Liver (tissue), 9 donors: ENCODE data around the gene S100A13. TPM values are rescaled to one million over a fixed set of nuclear protein-coding genes. Genes with fewer than 3 reads are reported as not detected.

Experiments used
- DNase-seq: peaks from one replicate; pipeline ENCODE4 v3.0.0-alpha.2; 2017; ENCODE audit warnings: low spot score
- H3K27ac ChIP-seq, 2 donors: one replicate each; pipeline ENCODE4 v1.7.0; 2013; ENCODE audit warnings: inconsistent platforms in 2 of 2, low read length in 2 of 2, control low read depth in 1 of 2, low read depth in 1 of 2, mild to moderate bottlenecking in 1 of 2
- H3K27me3 ChIP-seq, 4 donors: one replicate each; pipeline versions ENCODE4 v1.6.1 to v1.7.0; 2013; ENCODE audit warnings: low read length in 3 of 4, inconsistent platforms in 1 of 4, mild to moderate bottlenecking in 1 of 4, moderate library complexity in 1 of 4; ENCODE audit not compliant: control insufficient read depth in 4 of 4, insufficient read depth in 4 of 4
- H3K36me3 ChIP-seq, 4 donors: one replicate each; pipeline versions ENCODE4 v1.6.1 to v1.7.0; 2013; ENCODE audit warnings: low read length in 3 of 4, mild to moderate bottlenecking in 3 of 4, low read depth in 1 of 4, moderate library complexity in 1 of 4; ENCODE audit not compliant: control insufficient read depth in 4 of 4, insufficient read depth in 3 of 4
- H3K4me1 ChIP-seq, 4 donors: one replicate each; pipeline versions ENCODE4 v1.6.1 to v1.7.0; 2013; ENCODE audit warnings: low read length in 3 of 4, mild to moderate bottlenecking in 3 of 4, moderate library complexity in 1 of 4; ENCODE audit not compliant: control insufficient read depth in 4 of 4, insufficient read depth in 4 of 4
- H3K4me3 ChIP-seq, 3 donors: one replicate each; pipeline versions ENCODE4 v1.6.1 to v1.7.0; 2013; ENCODE audit warnings: low read length in 3 of 3, control low read depth in 1 of 3, low read depth in 1 of 3, mild to moderate bottlenecking in 1 of 3
- H3K9ac ChIP-seq, 2 donors: one replicate each; pipeline ENCODE4 v1.7.0; 2013; ENCODE audit warnings: low read length in 2 of 2, mild to moderate bottlenecking in 2 of 2, moderate library complexity in 2 of 2, control low read depth in 1 of 2, low read depth in 1 of 2
- H3K9me3 ChIP-seq, 4 donors: one replicate each; pipeline versions ENCODE4 v1.6.1 to v1.7.0; 2013; ENCODE audit warnings: low read length in 3 of 4; ENCODE audit not compliant: control insufficient read depth in 4 of 4
- ATF3 ChIP-seq: IDR thresholded peaks from 2 replicates; pipeline ENCODE4 v1.6.1; 2016; ENCODE audit warnings: antibody characterized with exemption
- CTCF ChIP-seq: fragments of 150-350 bp; IDR thresholded peaks from 2 replicates; pipeline ENCODE4 v1.5.1; 2017; ENCODE audit warnings: improper control_type of control experiment, low read depth, low read length; ENCODE audit not compliant: missing input control
- EGR1 ChIP-seq, 2 donors: IDR thresholded peaks; 2 replicates each; pipeline ENCODE4 v1.6.1; 2016 to 2018; ENCODE audit warnings: antibody characterized with exemption in 2 of 2, low read depth in 2 of 2
- FOXA1 ChIP-seq: IDR thresholded peaks from 2 replicates; pipeline ENCODE4 v1.6.1; 2016; ENCODE audit warnings: antibody characterized with exemption
- FOXA2 ChIP-seq: IDR thresholded peaks from 2 replicates; pipeline ENCODE4 v1.6.1; 2016; ENCODE audit warnings: antibody characterized with exemption
- GABPA ChIP-seq, 2 donors: IDR thresholded peaks in 1 of 2; conservative IDR thresholded peaks in 1 of 2; 2 replicates each; pipeline ENCODE4 v1.6.1; 2016; ENCODE audit warnings: antibody characterized with exemption in 2 of 2, mild to moderate bottlenecking in 1 of 2, moderate library complexity in 1 of 2
- HNF4A ChIP-seq, 2 donors: conservative IDR thresholded peaks; 2 replicates each; pipeline ENCODE4 v1.6.1; 2016; ENCODE audit warnings: antibody characterized with exemption in 2 of 2, mild to moderate bottlenecking in 2 of 2
- HNF4G ChIP-seq: IDR thresholded peaks from 2 replicates; pipeline ENCODE4 v1.6.1; 2016; ENCODE audit warnings: antibody characterized with exemption
- JUND ChIP-seq, 2 donors: IDR thresholded peaks; 2 replicates each; pipeline ENCODE4 v1.6.1; 2016; ENCODE audit warnings: antibody characterized with exemption in 2 of 2
- MAX ChIP-seq: IDR thresholded peaks from 2 replicates; pipeline ENCODE4 v1.6.1; 2016; ENCODE audit warnings: antibody characterized with exemption
- NR2F2 ChIP-seq: IDR thresholded peaks from 2 replicates; pipeline ENCODE4 v1.6.1; 2016; ENCODE audit warnings: antibody characterized with exemption
- RAD21 ChIP-seq, 2 donors: IDR thresholded peaks; 2 replicates each; pipeline ENCODE4 v1.6.1; 2016; ENCODE audit warnings: antibody characterized with exemption in 2 of 2, mild to moderate bottlenecking in 2 of 2
- REST ChIP-seq: IDR thresholded peaks from 2 replicates; pipeline ENCODE4 v1.6.1; 2016; ENCODE audit warnings: antibody characterized with exemption, mild to moderate bottlenecking
- RXRA ChIP-seq, 2 donors: IDR thresholded peaks; 2 replicates each; pipeline ENCODE4 v1.6.1; 2017 to 2018; ENCODE audit warnings: antibody characterized with exemption in 2 of 2, mild to moderate bottlenecking in 1 of 2
- SP1 ChIP-seq: IDR thresholded peaks from 2 replicates; pipeline ENCODE4 v1.6.1; 2018; ENCODE audit warnings: antibody characterized with exemption, mild to moderate bottlenecking
- TAF1 ChIP-seq: conservative IDR thresholded peaks from 2 replicates; pipeline ENCODE4 v1.6.1; 2016; ENCODE audit warnings: antibody characterized with exemption, mild to moderate bottlenecking
- YY1 ChIP-seq: IDR thresholded peaks from 2 replicates; pipeline ENCODE4 v1.6.1; 2016; ENCODE audit warnings: antibody characterized with exemption, mild to moderate bottlenecking
- ZBTB33 ChIP-seq: IDR thresholded peaks from 2 replicates; pipeline ENCODE4 v1.6.1; 2016; ENCODE audit warnings: antibody characterized with exemption
- WGBS: extraction: QIAGEN DNeasy Blood & Tissue Kit; methylation state at CpG from one replicate; pipeline ENCODE4 v1.1.7; 2013; 5-methylcytosine and 5-hydroxymethylcytosine counted together
- polyA plus RNA-seq, 2 donors: library from polyadenylated mRNA; stranded (reverse) in 1 of 2; unstranded in 1 of 2; fragments of 200-250 nt in 1 of 2; fragments of >200 nt in 1 of 2; fragmentation: Nextera tagmentation in 1 of 2; extraction: Ambion mirVana in 1 of 2; gene quantifications; one replicate each; pipeline versions ENCODE4 v1.2.1 to v1.2.3, GENCODE V29; 2013 to 2015
- total RNA-seq, 2 donors: library from RNA; depleted of rRNA; stranded (reverse); fragments of >200 nt; gene quantifications; one replicate each; pipeline ENCODE4 v1.2.3, GENCODE V29; 2014
- donor health status: healthy.
- donor health status: healthy.
- donor health status: healthy.
- donor health status: healthy.
- donor health status: healthy.

The S100A13 gene
- total and polyA plus RNA-seq, 4 donors = 5.3 to 23.0 (median 15.7) TPM

GRCh38 chr1:153608742-153609584, 18.3 kb downstream of the S100A13 start:
- peak overlapping the region; percentile 94 to 99 for H3K27ac ChIP-seq
- peak overlapping the region; percentile 21 to 62 (median 51) for H3K4me3 ChIP-seq
- peak; percentile 73 for TF ChIP-seq TAF1
- peak; percentile 56 for TF ChIP-seq ATF3
- peak; percentile 73 to 79 for TF ChIP-seq RXRA (IDR thresholded peaks at IDR 0.05)
- TF ChIP-seq FOXA2 = peak; percentile 74
- peak; percentile 31 for TF ChIP-seq ZBTB33
- TF ChIP-seq HNF4G = peak; percentile 84
- peak; percentile 91 to 94 for TF ChIP-seq HNF4A (conservative IDR thresholded peaks at IDR 0.05)
- TF ChIP-seq EGR1 (IDR thresholded peaks at IDR 0.05; ENCODE audit: low read depth in 2 of 2) = peak; percentile 39 to 82
- peak; percentile 64 for TF ChIP-seq FOXA1
- TF ChIP-seq GABPA (IDR thresholded peaks at IDR 0.05 in 1 of 2, conservative IDR thresholded peaks at IDR 0.05 in 1 of 2) = peak in 1 of 2 donors; percentile 82
- TF ChIP-seq YY1 = peak; percentile 89
- peak; percentile 90 for TF ChIP-seq SP1
- peak; percentile 89 for TF ChIP-seq REST
- no peak for TF ChIP-seq NR2F2
- TF ChIP-seq RAD21 (IDR thresholded peaks at IDR 0.05) = peak; percentile 17 to 52
- TF ChIP-seq CTCF = no peak
- TF ChIP-seq JUND (IDR thresholded peaks at IDR 0.05) = peak; percentile 84 to 92
- TF ChIP-seq MAX = peak; percentile 75
- H3K9me3 ChIP-seq = no peaks in the 10 kb centered on the region
- peaks cover 12 to 42% (median 31%) of the 10 kb centered on the region in 4 donors for H3K4me1 ChIP-seq
- H3K9ac ChIP-seq = peak overlapping the region; percentile 61 to 94
- H3K36me3 ChIP-seq = peaks cover 0 to 10% (median 5%) of the 10 kb centered on the region in 4 donors
- no peaks in the 10 kb centered on the region for H3K27me3 ChIP-seq
- 14% methylated on average over 19 of the region's 19 CpGs for WGBS
- peak; percentile 75 for DNase-seq
